HEK293T (cell line): ENCODE measurements around the gene ATP23.

Experiments
- ARNT ChIP-seq: fragments of 450-650 bp; IDR thresholded peaks from 2 replicates; pipeline ENCODE4 v1.6.1; 2017; ENCODE audit warnings: mild to moderate bottlenecking
- FOXA1 ChIP-seq: fragments of 450-650 bp; IDR thresholded peaks from 2 replicates; pipeline ENCODE4 v1.6.1; 2016; ENCODE audit warnings: mild to moderate bottlenecking
- FOXK2 ChIP-seq: fragments of 450-650 bp; IDR thresholded peaks from 2 replicates; pipeline ENCODE4 v1.6.1; 2016; ENCODE audit warnings: mild to moderate bottlenecking
- HDGF ChIP-seq: fragments of 450-650 bp; IDR thresholded peaks from 2 replicates; pipeline ENCODE4 v1.6.1; 2017; ENCODE audit warnings: antibody characterized with exemption, borderline replicate concordance
- LEF1 ChIP-seq: fragments of 450-650 bp; IDR thresholded peaks from 2 replicates; pipeline ENCODE4 v1.6.1; 2017; ENCODE audit warnings: mild to moderate bottlenecking, borderline replicate concordance
- PKNOX1 ChIP-seq: fragments of 450-650 bp; IDR thresholded peaks from 2 replicates; pipeline ENCODE4 v1.6.1; 2016
- SP1 ChIP-seq: fragments of 450-650 bp; IDR thresholded peaks from 2 replicates; pipeline ENCODE4 v1.6.1; 2017
- SUZ12 ChIP-seq: fragments of 450-650 bp; IDR thresholded peaks from 2 replicates; pipeline ENCODE4 v1.6.1; 2016; ENCODE audit warnings: mild to moderate bottlenecking
- TARDBP ChIP-seq: fragments of 450-650 bp; IDR thresholded peaks from 2 replicates; pipeline ENCODE4 v1.6.1; 2016

- TF ChIP-seq PKNOX1 (peak; percentile 97), HDGF (no peak), FOXK2 (no peak), SP1 (no peak), SUZ12 (no peak), ARNT (no peak), FOXA1 (no peak), LEF1 (no peak), TARDBP (no peak)
Observed at GRCh38 chr12:57935839-57936512, 5.4 kb upstream of the ATP23 start.
